GM19023 (cell line): ENCODE data around the gene CT45A3.
"Not testable (repeated sequence)": the region's sequence is repeated elsewhere in the genome, so short reads cannot be mapped to it uniquely, and the experiment has no call there.

ENCODE experiments used
- ATAC-seq: cut with Tn5 transposase; IDR thresholded peaks from one replicate; pipeline ENCODE4 v1.9.1; 2021; ENCODE audit warnings: mild to moderate bottlenecking, moderate library complexity; ENCODE audit not compliant: unreplicated experiment

The CT45A3 gene

GRCh38 chrX:135768091-135768490 is at the start of gene CT45A3:
Gene CT45A3, minus strand, starts transcription at chrX:135768191. Its CDS starts 3,747 bp downstream, at chrX:135764444.
- ATAC-seq = not testable (repeated sequence)

GRCh38 chrX:135802687-135803086 is 34.7 kb upstream of the CT45A3 start, which contains the start of gene CT45A6:
Gene CT45A6, minus strand, starts transcription at chrX:135802787. Its CDS starts 3,794 bp downstream, at chrX:135798993.
- ATAC-seq = not testable (repeated sequence)

- ATAC-seq = not testable (repeated sequence)
Observed at GRCh38 chrX:135785403-135785802, 17.4 kb upstream of the CT45A3 start, which contains the start of gene CT45A5. Gene CT45A5, minus strand, starts transcription at chrX:135785503. Its CDS starts 3,774 bp downstream, at chrX:135781729.

GRCh38 chrX:135744739-135745138 is 23.3 kb downstream of the CT45A3 start:
- ATAC-seq = not testable (repeated sequence)

- ATAC-seq = no peak
Observed at GRCh38 chrX:135741192-135741715, 26.7 kb downstream of the CT45A3 start.

GRCh38 chrX:135740681-135741149 is 27.3 kb downstream of the CT45A3 start:
- no peak for ATAC-seq

- no peak for ATAC-seq
Observed at GRCh38 chrX:135737366-135738071, 30.5 kb downstream of the CT45A3 start.

GRCh38 chrX:135734666-135735065 is 33.3 kb downstream of the CT45A3 start:
- ATAC-seq = not testable (repeated sequence)

- no peak for ATAC-seq
Observed at GRCh38 chrX:135713795-135714194, 54.2 kb downstream of the CT45A3 start.

- not testable (repeated sequence) for ATAC-seq
Observed at GRCh38 chrX:135713183-135713689, 54.8 kb downstream of the CT45A3 start, which contains the start of gene CT45A1. Gene CT45A1, plus strand, starts transcription at chrX:135713639. Its CDS starts 5,302 bp downstream, at chrX:135718941.
